ENCODE results near the gene MAML3.

Gene MAML3

DNA sequence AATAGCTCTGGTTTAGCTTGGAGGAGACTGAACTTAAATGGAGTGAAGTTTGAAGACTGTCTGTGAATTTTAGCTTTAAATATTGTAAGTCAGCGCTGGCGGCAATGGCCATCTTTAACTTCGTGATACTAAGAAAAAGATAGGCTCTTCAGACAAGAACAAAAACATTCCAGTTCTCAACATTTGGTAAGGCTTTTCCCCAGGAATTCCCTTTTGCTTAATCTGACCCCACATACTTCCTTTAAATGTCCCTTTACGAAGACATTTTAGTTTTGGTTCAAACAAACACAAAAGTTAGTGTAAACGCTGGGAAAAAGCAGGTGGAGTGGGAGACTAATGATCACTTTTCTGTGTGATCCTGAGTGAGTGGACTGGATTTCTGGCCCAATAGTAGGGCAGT lies 106.2 kb downstream of the MAML3 start:
- TF ChIP-seq POLR2A (IDR thresholded peaks at IDR 0.05; ENCODE audit: low read depth, low read length) (no peak), TAF1 (IDR thresholded peaks at IDR 0.05; ENCODE audit: low read depth, low read length) (no peak), POU2F2 (IDR thresholded peaks at IDR 0.05; ENCODE audit: low read depth, low read length) (no peak), SPI1 (IDR thresholded peaks at IDR 0.05; ENCODE audit: low read depth, low read length) (no peak), PAX5 (IDR thresholded peaks at IDR 0.05; ENCODE audit: insufficient read depth, low read length, severe bottlenecking) (no peak), POLR2AphosphoS5 (IDR thresholded peaks at IDR 0.05; ENCODE audit: low read depth, low read length) (no peak)
- DNase-seq (ENCODE audit: insufficient read length, low spot score) (no peak), FAIRE-seq (no peak)

DNA sequence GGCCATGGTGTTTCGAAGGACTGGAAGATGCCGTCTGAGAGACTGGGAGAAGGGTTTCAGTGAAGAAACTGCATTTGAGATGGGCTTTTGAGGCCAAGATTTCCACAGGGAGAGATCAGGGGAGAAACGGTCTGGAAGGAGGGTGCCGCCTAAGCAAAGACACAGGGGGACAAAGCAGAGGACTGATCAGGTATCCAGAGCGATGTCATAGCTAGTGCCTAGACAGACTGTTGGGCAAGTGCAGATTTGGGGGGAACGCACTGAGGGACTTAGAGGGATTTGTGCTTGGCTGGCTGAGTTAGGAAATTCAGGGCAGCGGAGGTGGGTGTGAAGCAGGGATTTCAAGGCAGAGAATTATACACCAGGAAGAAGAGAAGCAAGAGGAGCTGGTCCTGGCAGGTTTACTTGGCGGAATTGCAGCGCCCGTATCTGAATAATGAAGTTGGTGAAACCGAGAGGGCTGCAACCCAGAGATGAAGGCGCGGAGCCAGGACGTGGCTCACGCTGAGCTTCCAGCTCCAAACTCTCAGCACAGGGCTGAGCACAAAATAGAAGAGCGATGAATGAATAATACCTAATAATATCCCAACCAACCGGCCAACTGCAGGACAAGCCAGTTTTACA lies 106.9 kb downstream of the MAML3 start:
- FAIRE-seq (no peak), DNase-seq (ENCODE audit: insufficient read length, low spot score) (no peak)

DNA sequence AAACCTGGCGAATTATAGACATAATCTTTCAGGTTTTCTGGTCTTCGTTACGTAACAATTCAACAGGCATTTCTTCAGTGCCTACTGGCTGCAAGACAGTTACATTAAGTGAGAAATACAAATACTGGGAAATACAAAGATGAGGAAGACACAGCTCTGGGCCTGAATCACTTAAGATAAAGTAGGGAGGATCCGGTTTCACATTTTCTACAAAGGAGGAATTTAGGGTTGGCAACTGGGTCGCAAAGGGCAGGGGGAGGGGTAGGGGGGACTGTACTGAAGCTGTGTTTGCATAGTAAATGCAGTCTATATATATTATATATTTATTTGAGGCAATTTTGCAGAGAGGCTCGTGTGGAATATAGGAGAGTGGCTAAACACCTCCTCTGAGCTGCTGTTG lies 107.4 kb downstream of the MAML3 start:
- TF ChIP-seq POLR2A (IDR thresholded peaks at IDR 0.05; ENCODE audit: low read depth, low read length) = no peak
- no peak for TF ChIP-seq TAF1 (IDR thresholded peaks at IDR 0.05; ENCODE audit: low read depth, low read length)
- no peak for TF ChIP-seq SPI1 (IDR thresholded peaks at IDR 0.05; ENCODE audit: low read depth, low read length)
- no peak for TF ChIP-seq PAX5 (IDR thresholded peaks at IDR 0.05; ENCODE audit: insufficient read depth, low read length, severe bottlenecking)
- TF ChIP-seq POU2F2 (IDR thresholded peaks at IDR 0.05; ENCODE audit: low read depth, low read length) = no peak
- DNase-seq (ENCODE audit: insufficient read length, low spot score) = no peak
- FAIRE-seq = no peak

More for the DNA sequence above, 106.9 kb downstream of the MAML3 start:
- TF ChIP-seq POU2F2 (IDR thresholded peaks at IDR 0.05; ENCODE audit: low read depth, low read length) (no peak), PAX5 (IDR thresholded peaks at IDR 0.05; ENCODE audit: insufficient read depth, low read length, severe bottlenecking) (no peak), SPI1 (IDR thresholded peaks at IDR 0.05; ENCODE audit: low read depth, low read length) (no peak), TAF1 (IDR thresholded peaks at IDR 0.05; ENCODE audit: low read depth, low read length) (no peak), POLR2AphosphoS5 (IDR thresholded peaks at IDR 0.05; ENCODE audit: low read depth, low read length) (no peak), POLR2A (IDR thresholded peaks at IDR 0.05; ENCODE audit: low read depth, low read length) (no peak)

DNA sequence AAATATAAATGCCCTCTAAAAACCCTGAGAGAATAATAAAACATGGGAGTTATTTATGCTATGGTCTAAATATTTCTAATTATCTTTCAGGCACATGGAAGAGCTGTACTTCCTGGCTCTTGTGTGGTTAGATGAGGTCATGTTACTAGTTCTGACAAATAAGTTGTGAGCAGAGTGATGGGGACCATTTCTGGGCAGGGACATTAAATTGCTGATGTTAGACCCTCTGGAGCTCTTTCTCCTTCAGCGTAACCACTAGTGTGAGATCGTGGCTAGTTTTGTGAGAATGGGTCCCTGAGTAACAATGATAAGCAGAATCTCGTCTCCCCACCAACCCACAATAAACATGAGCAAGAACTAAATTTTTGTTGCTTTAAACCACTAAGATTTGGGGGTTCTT lies 108.0 kb downstream of the MAML3 start:
- FAIRE-seq = no peak
- no peak for DNase-seq (ENCODE audit: insufficient read length, low spot score)
- TF ChIP-seq POU2F2 (IDR thresholded peaks at IDR 0.05; ENCODE audit: low read depth, low read length) = no peak
- no peak for TF ChIP-seq POLR2A (IDR thresholded peaks at IDR 0.05; ENCODE audit: low read depth, low read length)
- no peak for TF ChIP-seq POLR2AphosphoS5 (IDR thresholded peaks at IDR 0.05; ENCODE audit: low read depth, low read length)
- TF ChIP-seq TAF1 (IDR thresholded peaks at IDR 0.05; ENCODE audit: low read depth, low read length) = no peak
- no peak for TF ChIP-seq PAX5 (IDR thresholded peaks at IDR 0.05; ENCODE audit: insufficient read depth, low read length, severe bottlenecking)
- TF ChIP-seq SPI1 (IDR thresholded peaks at IDR 0.05; ENCODE audit: low read depth, low read length) = no peak

DNA sequence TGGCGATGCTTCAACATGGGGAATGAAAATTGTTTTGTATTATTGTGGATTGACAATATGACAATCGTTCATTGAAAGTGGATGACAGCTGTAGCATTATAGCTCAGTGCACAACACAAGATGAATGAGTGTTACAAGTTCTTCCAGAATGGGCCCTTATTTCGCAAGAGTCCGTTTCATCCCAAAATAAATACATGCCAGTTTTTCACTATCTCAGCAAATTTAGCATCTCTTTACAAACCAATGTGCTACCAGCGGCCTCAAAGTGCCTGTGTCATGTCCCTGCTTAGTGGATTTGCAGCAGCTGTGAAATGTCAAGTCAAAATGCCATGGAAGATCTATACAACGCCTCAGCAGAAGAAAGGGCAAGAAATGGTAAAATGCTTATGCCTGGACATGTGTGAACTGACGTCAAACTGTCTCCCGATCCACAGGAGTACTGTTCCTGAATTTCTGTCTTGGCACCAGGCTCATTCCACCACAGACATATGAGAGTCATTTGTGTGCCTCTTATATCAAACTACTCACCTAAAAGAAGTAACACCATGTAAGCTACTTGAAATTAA lies 109.6 kb downstream of the MAML3 start:
- DNase-seq (ENCODE audit: insufficient read length, low spot score) = no peak
- TF ChIP-seq PAX5 (IDR thresholded peaks at IDR 0.05; ENCODE audit: insufficient read depth, low read length, severe bottlenecking) (no peak), POLR2A (IDR thresholded peaks at IDR 0.05; ENCODE audit: low read depth, low read length) (no peak), POLR2AphosphoS5 (IDR thresholded peaks at IDR 0.05; ENCODE audit: low read depth, low read length) (no peak), SPI1 (IDR thresholded peaks at IDR 0.05; ENCODE audit: low read depth, low read length) (no peak), POU2F2 (IDR thresholded peaks at IDR 0.05; ENCODE audit: low read depth, low read length) (no peak), TAF1 (IDR thresholded peaks at IDR 0.05; ENCODE audit: low read depth, low read length) (no peak)
- FAIRE-seq = no peak

DNA sequence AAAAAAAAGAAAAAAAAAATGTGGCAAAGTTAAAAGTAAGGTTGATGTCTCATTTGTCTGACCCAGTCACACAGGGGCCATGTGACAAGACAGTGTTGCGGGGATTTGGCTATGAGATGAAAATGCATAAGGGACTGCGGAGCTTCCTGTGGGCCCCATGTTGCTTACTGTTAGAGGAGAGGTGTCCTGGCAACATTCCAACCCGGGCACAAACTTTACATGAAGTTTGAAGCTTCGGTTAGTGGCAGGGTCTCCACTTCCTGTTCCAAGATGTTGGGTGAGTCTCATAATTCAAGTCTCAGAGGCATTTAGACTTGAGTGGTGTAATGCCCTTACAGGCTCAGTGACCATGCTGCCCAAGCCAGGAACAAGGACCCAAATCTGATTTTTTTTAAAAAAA lies 111.3 kb downstream of the MAML3 start:
- FAIRE-seq = no peak

DNA sequence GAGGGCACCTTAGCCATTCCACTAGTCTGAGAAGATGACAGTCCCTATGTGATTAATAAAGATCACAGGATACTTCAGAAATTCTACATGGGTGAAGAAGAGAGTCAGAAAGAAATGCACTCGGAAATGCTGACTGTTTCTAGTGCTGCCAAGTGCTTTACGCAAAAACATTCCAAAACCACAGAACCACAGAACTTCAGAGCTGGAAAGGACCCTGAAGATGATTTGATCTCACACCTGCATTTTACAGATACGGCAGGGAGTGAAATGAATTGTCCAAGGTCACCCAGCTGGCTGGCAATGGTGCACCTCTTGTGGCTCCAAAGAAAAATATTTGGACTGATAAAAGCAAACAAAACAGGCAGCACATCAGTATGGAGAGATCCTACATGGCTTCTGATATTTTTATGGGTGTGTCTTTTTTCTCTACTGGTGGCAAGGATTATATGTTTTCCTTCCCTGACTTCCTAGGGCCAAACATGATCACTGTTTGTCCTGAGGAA lies 115.9 kb downstream of the MAML3 start:
- FAIRE-seq (no peak), DNase-seq (ENCODE audit: insufficient read length, low spot score) (no peak)
- TF ChIP-seq POLR2A (IDR thresholded peaks at IDR 0.05; ENCODE audit: low read depth, low read length) = no peak
- no peak for TF ChIP-seq PAX5 (IDR thresholded peaks at IDR 0.05; ENCODE audit: insufficient read depth, low read length, severe bottlenecking)
- no peak for TF ChIP-seq POU2F2 (IDR thresholded peaks at IDR 0.05; ENCODE audit: low read depth, low read length)
- no peak for TF ChIP-seq POLR2AphosphoS5 (IDR thresholded peaks at IDR 0.05; ENCODE audit: low read depth, low read length)
- TF ChIP-seq SPI1 (IDR thresholded peaks at IDR 0.05; ENCODE audit: low read depth, low read length) = no peak
- no peak for TF ChIP-seq TAF1 (IDR thresholded peaks at IDR 0.05; ENCODE audit: low read depth, low read length)

More for the DNA sequence above, 111.3 kb downstream of the MAML3 start:
- DNase-seq (ENCODE audit: insufficient read length, low spot score) = no peak
- TF ChIP-seq POLR2AphosphoS5 (IDR thresholded peaks at IDR 0.05; ENCODE audit: low read depth, low read length) (no peak), PAX5 (IDR thresholded peaks at IDR 0.05; ENCODE audit: insufficient read depth, low read length, severe bottlenecking) (no peak), TAF1 (IDR thresholded peaks at IDR 0.05; ENCODE audit: low read depth, low read length) (no peak), POU2F2 (IDR thresholded peaks at IDR 0.05; ENCODE audit: low read depth, low read length) (no peak)

DNA sequence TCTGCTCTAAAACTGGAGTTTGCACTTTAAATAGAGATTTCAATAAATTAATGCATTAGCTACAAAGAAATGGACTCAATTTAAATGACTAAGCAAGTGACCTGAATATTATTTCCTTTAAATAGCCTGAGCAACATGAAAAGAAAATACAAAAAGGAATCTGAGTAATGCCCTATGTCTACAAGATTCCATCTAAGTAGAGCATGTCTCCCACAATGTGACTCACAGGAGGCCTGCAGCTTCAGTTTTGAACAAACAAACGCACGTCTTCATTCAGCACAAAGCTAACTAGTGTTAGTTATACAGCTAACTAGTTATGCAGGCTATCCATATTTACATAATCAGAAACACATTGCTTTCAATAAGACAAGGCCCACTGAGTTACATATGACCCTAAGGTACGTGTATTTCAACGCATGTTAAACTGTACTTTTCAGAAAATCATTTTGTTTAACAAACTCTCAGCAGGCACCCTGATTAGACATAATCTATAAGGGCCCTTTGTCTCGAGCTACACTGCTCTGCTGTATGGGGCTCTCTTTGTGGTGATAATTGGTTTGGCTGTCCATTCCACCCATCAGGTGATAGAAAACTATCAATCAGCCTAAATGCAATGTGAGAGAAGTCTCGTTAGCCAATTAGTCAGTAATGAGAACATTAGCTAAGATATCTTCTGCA lies 116.5 kb downstream of the MAML3 start:
- DNase-seq (ENCODE audit: insufficient read length, low spot score) (no peak), FAIRE-seq (no peak)
- TF ChIP-seq PAX5 (IDR thresholded peaks at IDR 0.05; ENCODE audit: insufficient read depth, low read length, severe bottlenecking) (no peak), POLR2A (IDR thresholded peaks at IDR 0.05; ENCODE audit: low read depth, low read length) (no peak), SPI1 (IDR thresholded peaks at IDR 0.05; ENCODE audit: low read depth, low read length) (no peak), POLR2AphosphoS5 (IDR thresholded peaks at IDR 0.05; ENCODE audit: low read depth, low read length) (no peak), TAF1 (IDR thresholded peaks at IDR 0.05; ENCODE audit: low read depth, low read length) (no peak), POU2F2 (IDR thresholded peaks at IDR 0.05; ENCODE audit: low read depth, low read length) (no peak)

DNA sequence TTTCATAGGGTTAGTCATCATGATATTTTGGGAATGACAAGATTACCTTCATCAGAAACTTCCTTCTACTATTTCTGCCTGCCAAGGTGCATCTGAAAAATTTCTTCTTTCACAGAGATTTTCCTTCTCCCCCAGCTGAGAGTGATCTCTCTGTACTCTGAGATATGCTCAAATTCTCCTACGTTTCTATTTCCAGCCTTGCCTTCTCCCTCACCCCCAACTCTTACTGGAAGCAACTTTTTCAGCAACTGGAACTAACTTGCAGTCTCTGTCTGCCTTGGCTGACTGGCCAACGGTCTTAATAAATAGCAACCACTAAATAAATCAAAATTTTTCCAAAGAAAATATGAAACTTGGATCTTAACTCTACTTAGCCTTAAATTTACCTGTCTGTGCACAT lies 122.3 kb downstream of the MAML3 start:
- no peak for FAIRE-seq

More for the DNA sequence above, 122.3 kb downstream of the MAML3 start:
- no peak for TF ChIP-seq POLR2AphosphoS5 (IDR thresholded peaks at IDR 0.05; ENCODE audit: low read depth, low read length)
- TF ChIP-seq PAX5 (IDR thresholded peaks at IDR 0.05; ENCODE audit: insufficient read depth, low read length, severe bottlenecking) = no peak
- no peak for TF ChIP-seq TAF1 (IDR thresholded peaks at IDR 0.05; ENCODE audit: low read depth, low read length)
- no peak for TF ChIP-seq SPI1 (IDR thresholded peaks at IDR 0.05; ENCODE audit: low read depth, low read length)
- TF ChIP-seq POU2F2 (IDR thresholded peaks at IDR 0.05; ENCODE audit: low read depth, low read length) = no peak
- no peak for TF ChIP-seq POLR2A (IDR thresholded peaks at IDR 0.05; ENCODE audit: low read depth, low read length)
- DNase-seq (ENCODE audit: insufficient read length, low spot score) = no peak

Data from GM12891 (cell line).